ENCODE data around the gene ARL11.

GRCh38 chr13:49596221-49596620, 32.1 kb upstream of the ARL11 start:
- TF ChIP-seq MXI1 (conservative IDR thresholded peaks at IDR 0.05; ENCODE audit: poor library complexity, severe bottlenecking) = no peak
- TF ChIP-seq CTCF (IDR thresholded peaks at IDR 0.05; ENCODE audit: poor library complexity, severe bottlenecking) = no peak
- TF ChIP-seq REST (IDR thresholded peaks at IDR 0.05; ENCODE audit: borderline replicate concordance) = no peak
- TF ChIP-seq EZH2 (IDR thresholded peaks at IDR 0.05; ENCODE audit: borderline replicate concordance, insufficient read depth, low read length, poor library complexity, severe bottlenecking) = no peak
- no peak for TF ChIP-seq POLR2AphosphoS5 (IDR thresholded peaks at IDR 0.05)

Measured in neural cell (in vitro differentiated cells).